C4-2B (cell line): ENCODE measurements around the gene SETDB1.

Experiments used
- H3K27ac ChIP-seq: fragments of 450-650 bp; 2 replicates; pipeline ENCODE4 v1.5.1; 2017
- ZFX ChIP-seq: fragments of 450-650 bp; IDR thresholded peaks from 2 replicates; pipeline ENCODE4 v1.6.1; 2017
- TF ChIP-seq, protein P1 (sequence below): fragments of 450-650 bp; conservative IDR thresholded peaks from 2 replicates; pipeline ENCODE4 v1.5.1; 2017; ENCODE audit warnings: mild to moderate bottlenecking

The SETDB1 gene

DNA sequence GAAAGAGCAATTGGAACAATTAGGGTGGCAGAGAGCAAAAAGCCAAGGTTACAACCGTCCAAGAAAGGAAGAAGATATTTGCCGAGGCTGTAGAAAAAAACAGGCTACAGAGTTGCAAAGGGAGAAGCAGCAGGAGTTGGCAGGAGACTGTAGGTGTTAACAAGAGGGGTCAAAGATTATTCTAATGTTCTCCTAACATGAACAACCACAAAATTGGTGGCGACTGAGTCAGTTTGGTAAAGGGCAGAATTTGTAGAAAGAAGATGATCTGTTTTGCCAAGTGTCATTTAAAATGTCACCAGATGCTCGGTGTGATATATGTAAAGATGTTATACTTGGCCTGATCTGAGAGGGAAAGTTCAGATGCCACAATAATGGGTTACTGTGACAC is 81.7 kb downstream of the SETDB1 start:
- H3K27ac ChIP-seq, result peak overlapping the region; percentile 73
- TF ChIP-seq ZFX, result no peak
- TF ChIP-seq, protein P1, sequence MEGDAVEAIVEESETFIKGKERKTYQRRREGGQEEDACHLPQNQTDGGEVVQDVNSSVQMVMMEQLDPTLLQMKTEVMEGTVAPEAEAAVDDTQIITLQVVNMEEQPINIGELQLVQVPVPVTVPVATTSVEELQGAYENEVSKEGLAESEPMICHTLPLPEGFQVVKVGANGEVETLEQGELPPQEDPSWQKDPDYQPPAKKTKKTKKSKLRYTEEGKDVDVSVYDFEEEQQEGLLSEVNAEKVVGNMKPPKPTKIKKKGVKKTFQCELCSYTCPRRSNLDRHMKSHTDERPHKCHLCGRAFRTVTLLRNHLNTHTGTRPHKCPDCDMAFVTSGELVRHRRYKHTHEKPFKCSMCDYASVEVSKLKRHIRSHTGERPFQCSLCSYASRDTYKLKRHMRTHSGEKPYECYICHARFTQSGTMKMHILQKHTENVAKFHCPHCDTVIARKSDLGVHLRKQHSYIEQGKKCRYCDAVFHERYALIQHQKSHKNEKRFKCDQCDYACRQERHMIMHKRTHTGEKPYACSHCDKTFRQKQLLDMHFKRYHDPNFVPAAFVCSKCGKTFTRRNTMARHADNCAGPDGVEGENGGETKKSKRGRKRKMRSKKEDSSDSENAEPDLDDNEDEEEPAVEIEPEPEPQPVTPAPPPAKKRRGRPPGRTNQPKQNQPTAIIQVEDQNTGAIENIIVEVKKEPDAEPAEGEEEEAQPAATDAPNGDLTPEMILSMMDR, result no peak

DNA sequence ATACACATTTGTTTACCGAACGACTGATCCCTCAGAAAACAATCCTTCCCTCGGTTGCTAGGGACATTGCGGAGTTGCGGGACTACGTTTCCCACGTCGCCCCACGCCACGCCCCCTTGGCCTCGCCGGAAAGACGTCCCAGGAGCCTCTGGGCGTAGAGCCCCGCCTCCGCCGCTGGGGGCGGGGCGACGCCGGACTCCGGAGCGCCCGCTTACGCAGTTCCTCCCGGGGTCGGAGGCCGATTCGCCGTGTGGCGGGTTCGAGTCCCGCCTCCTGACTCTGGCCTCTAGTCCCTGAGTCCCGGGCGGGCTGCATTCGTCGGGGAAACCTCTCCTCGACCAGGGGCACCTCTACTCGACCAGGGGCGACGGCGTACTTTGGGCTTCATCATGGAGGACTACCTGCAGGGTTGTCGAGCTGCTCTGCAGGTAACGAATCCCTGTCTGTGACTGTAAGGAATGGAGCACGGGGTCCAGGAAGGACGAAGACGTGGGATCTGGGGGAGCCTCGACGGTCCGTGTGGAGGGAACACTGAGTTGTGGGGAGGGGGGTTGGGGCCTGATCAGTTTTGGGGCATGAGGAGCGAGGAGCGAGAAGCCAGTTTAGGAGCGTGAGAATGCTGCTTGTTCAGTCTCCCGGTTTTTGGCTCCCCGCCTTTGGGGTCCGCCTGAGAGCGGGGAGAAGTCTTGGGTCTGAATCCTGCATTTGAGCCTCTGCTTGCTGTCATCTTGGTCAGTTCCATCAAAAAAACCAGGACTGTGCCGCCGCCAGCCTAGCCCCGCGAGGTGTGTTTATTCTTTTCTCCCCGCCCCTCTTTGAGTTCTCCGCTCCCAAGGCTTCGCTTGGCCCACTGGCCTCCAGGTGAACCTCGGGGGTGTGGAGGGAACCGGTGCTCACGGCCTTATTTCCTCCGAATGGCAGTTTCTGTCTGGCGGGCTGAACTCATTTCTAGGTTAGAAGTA is 82.4 kb downstream of the SETDB1 start, which contains the start of gene PRUNE1:
PRUNE1 (plus strand) TSS at position 206 of the 962 bp plus-strand sequence; CDS start at position 390, 184 bp downstream.
- no peak for TF ChIP-seq ZFX
- TF ChIP-seq, protein P1, result no peak
- H3K27ac ChIP-seq, result peak within 1 kb of the TSS; percentile 73

DNA sequence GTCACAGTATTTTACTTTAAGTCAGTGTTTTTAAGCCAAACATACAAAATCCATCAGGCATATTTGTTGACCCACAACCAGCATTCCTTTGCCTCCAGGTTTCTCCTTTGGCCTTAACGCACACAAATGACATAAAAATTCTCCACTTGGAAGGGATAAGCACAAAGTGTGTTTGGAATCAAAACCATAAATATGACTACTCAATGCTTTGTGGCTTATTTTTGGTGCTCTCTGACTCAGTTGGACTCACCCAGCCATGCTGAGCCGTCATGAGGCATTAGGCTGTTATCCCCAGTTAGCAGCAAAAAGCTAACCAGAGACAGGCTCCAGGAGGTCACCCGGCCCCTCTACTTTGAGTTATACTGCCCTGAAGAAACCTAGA is 83.0 kb downstream of the SETDB1 start:
- TF ChIP-seq, protein P1, result no peak
- no peak for TF ChIP-seq ZFX
- H3K27ac ChIP-seq, result peak overlapping the region; percentile 73

DNA sequence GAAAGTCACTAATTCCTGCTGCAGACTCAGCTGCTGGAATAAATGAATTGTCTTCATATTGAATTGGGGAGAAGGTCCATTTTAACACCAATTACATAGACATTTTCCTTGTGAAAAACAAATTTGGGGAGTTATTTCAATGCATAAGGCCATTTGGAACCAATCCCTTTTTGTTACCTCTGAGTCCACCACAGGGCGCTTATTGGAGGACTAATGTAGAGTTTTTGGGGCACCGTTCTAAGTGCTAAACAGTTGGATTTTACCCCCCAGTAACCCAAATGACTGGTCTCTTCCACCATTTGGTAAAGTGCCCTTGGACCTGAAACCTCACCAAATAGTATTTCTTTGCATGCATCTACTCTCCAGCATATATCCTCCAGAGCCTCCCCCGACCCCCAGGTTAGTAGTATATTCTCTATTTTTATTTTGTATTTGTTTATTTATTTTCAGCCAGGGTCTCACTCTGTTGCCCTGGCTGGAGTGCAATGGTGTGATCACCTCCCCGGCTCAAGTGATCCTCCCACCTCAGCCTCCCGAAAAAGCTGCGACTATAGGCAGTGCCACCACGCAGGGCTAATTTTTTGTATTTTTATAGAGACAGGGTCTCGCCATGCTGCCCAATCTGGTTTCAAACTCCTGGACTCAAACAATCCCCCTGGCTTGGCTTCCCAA is 83.6 kb downstream of the SETDB1 start:
- H3K27ac ChIP-seq, result no peak overlapping the region
- TF ChIP-seq, protein P1, result no peak
- TF ChIP-seq ZFX, result no peak

- TF ChIP-seq, protein P1, result no peak
- TF ChIP-seq ZFX, result no peak
- no peak overlapping the region for H3K27ac ChIP-seq
Observed at GRCh38 chr1:151010346-151010726, 84.2 kb downstream of the SETDB1 start.

DNA sequence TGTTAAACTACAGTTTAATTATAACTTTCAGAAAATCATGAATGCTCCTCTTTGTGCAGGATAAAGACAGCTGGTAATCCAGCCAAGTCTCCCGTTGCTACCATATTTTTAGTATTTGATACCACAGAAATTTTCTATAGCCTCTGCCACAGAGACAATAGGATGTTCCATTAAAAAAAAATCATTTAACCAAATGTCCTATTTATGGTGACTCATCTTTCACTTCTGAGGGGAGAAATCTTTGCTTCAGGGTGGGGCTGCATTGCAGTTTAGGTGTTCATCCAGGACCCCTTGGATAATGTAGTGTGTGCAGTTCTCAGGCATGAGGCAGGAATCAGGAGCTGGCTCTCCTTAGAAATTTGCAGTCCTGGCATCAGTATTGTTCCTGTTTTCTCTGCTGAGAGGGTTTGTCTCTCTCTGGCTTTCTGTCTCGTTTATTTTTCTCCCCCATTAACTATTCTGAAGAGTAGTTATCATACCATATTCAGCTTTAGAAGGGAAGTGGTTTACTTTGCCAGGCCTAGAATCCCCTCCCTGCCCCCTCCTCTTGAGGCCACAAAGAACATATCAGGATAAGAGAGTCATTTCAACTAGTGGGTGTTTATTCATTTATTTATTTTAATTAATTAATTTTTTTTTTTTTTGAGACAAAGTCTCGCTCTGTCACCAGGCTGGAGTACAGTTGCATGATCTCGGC is 85.1 kb downstream of the SETDB1 start:
- H3K27ac ChIP-seq, result no peak overlapping the region
- TF ChIP-seq, protein P1, result no peak
- TF ChIP-seq ZFX, result no peak
